Colonic mucosa (tissue), 4 donors: ENCODE results near the gene NPSR1. TPM values are rescaled to one million over a fixed set of nuclear protein-coding genes. Genes with fewer than 3 reads are reported as not detected.

Experiments used
- DNase-seq: peaks from one replicate; pipeline ENCODE4 v3.0.0-alpha.2; 2020
- H3K27ac ChIP-seq: fragments of 200-600 bp; one replicate; pipeline ENCODE4 v1.8.0; 2021
- H3K27me3 ChIP-seq: fragments of 200-600 bp; one replicate; pipeline ENCODE4 v1.8.0; 2021
- H3K36me3 ChIP-seq: fragments of 200-600 bp; one replicate; pipeline ENCODE4 v1.8.0; 2021
- H3K4me1 ChIP-seq: fragments of 200-600 bp; one replicate; pipeline ENCODE4 v1.8.0; 2021; ENCODE audit warnings: mild to moderate bottlenecking
- H3K4me3 ChIP-seq: fragments of 200-600 bp; one replicate; pipeline ENCODE4 v1.8.0; 2021
- H3K9ac ChIP-seq, 2 donors: one replicate each; pipeline ENCODE4 v1.7.0; 2013; ENCODE audit warnings: control low read depth in 2 of 2, low read depth in 2 of 2, low read length in 2 of 2
- H3K9me3 ChIP-seq: fragments of 200-600 bp; one replicate; pipeline ENCODE4 v1.8.0; 2021
- CTCF ChIP-seq: fragments of 200-600 bp; IDR thresholded peaks from one replicate; pipeline ENCODE4 v1.8.0; 2022; ENCODE audit warnings: antibody characterized with exemption, mild to moderate bottlenecking
- intact Hi-C: fragments of 100-400 bp; cut with DNase I; formaldehyde crosslinking; loops from one replicate; pipeline ENCODE4 v1.14.1; 2022
- total RNA-seq, 2 donors: library from RNA; stranded (reverse); fragmentation: NEBNext Ultra II Directional in 1 of 2; extraction: Animal tissue kit (Norgen Biotek cat#: 25700) in 1 of 2; gene quantifications; one replicate each; pipeline ENCODE4 v1.2.1, GENCODE V29; 2021
- donor health status: healthy.
- donor health status: DM: no; HTN: no; CAD: no.
- donor health status: DM: no; HTN: no; CAD: no.

NPSR1 gene
- total RNA-seq, 2 donors from 2014 or later: 1.0 TPM; not detected in 1

GRCh38 chr7:34720289-34720688 is 62.3 kb downstream of the NPSR1 start:
- intact Hi-C loops: no loop called here
- no peak for TF ChIP-seq CTCF
- no peaks in the 10 kb centered on the region for H3K36me3 ChIP-seq
- H3K4me3 ChIP-seq: no peak overlapping the region
- H3K9me3 ChIP-seq: no peaks in the 10 kb centered on the region
- H3K9ac ChIP-seq: no peak overlapping the region
- no peaks in the 10 kb centered on the region for H3K27me3 ChIP-seq
- no peaks in the 10 kb centered on the region for H3K4me1 ChIP-seq
- DNase-seq: no peak
- H3K27ac ChIP-seq: no peak overlapping the region

GRCh38 chr7:34723338-34723737 is 65.3 kb downstream of the NPSR1 start:
- intact Hi-C loops: no loop called here
- Histone ChIP-seq H3K9me3 (no peaks in the 10 kb centered on the region), H3K27me3 (no peaks in the 10 kb centered on the region), H3K4me1 (no peaks in the 10 kb centered on the region), H3K36me3 (no peaks in the 10 kb centered on the region), H3K9ac (no peak overlapping the region), H3K27ac (no peak overlapping the region), H3K4me3 (no peak overlapping the region)
- no peak for DNase-seq
- TF ChIP-seq CTCF: no peak

GRCh38 chr7:34723866-34724490 is 66.0 kb downstream of the NPSR1 start:
- Histone ChIP-seq H3K36me3 (no peaks in the 10 kb centered on the region), H3K9ac (no peak overlapping the region), H3K4me1 (no peaks in the 10 kb centered on the region), H3K9me3 (no peaks in the 10 kb centered on the region), H3K27me3 (no peaks in the 10 kb centered on the region), H3K27ac (no peak overlapping the region), H3K4me3 (no peak overlapping the region)
- intact Hi-C loops: no loop called here
- no peak for DNase-seq
- no peak for TF ChIP-seq CTCF

- no peak overlapping the region for H3K27ac ChIP-seq
- no peak for TF ChIP-seq CTCF
- H3K4me3 ChIP-seq: no peak overlapping the region
- no peaks in the 10 kb centered on the region for H3K36me3 ChIP-seq
- H3K27me3 ChIP-seq: no peaks in the 10 kb centered on the region
- H3K9ac ChIP-seq: no peak overlapping the region
- DNase-seq: no peak
- intact Hi-C loops: no loop called here
- no peaks in the 10 kb centered on the region for H3K4me1 ChIP-seq
- H3K9me3 ChIP-seq: no peaks in the 10 kb centered on the region
These were observed 68.2 kb downstream of the NPSR1 start for GRCh38 chr7:34726221-34726620.

- no peak for TF ChIP-seq CTCF
- no peak for DNase-seq
- no peaks in the 10 kb centered on the region for H3K27me3 ChIP-seq
- H3K4me1 ChIP-seq: no peaks in the 10 kb centered on the region
- H3K9me3 ChIP-seq: no peaks in the 10 kb centered on the region
- no peak overlapping the region for H3K4me3 ChIP-seq
- H3K9ac ChIP-seq: no peak overlapping the region
- H3K36me3 ChIP-seq: no peaks in the 10 kb centered on the region
- no peak overlapping the region for H3K27ac ChIP-seq
- intact Hi-C loops: no loop called here
These were observed 69.5 kb downstream of the NPSR1 start for GRCh38 chr7:34727464-34727995.
